GM19467 (cell line): ENCODE data around the gene USP17L28.
"Not testable (repeated sequence)": the region's sequence is repeated elsewhere in the genome, so short reads cannot be mapped to it uniquely, and the experiment has no call there.

Experiments used
- ATAC-seq: cut with Tn5 transposase; IDR thresholded peaks from one replicate; pipeline ENCODE4 v1.9.1; 2021; ENCODE audit warnings: mild to moderate bottlenecking, moderate library complexity; ENCODE audit not compliant: unreplicated experiment

The USP17L28 gene

GRCh38 chr4:9348593-9348992 is at the start of gene USP17L28:
Gene USP17L28, plus strand, starts transcription at chr4:9348893. Its CDS starts 0 bp downstream, at chr4:9348893.
- not testable (repeated sequence) for ATAC-seq

- ATAC-seq: not testable (repeated sequence)
Observed at GRCh38 chr4:9324191-9324590, 24.5 kb upstream of the USP17L28 start.

- not testable (repeated sequence) for ATAC-seq
Observed at GRCh38 chr4:9324865-9325264, 23.8 kb upstream of the USP17L28 start, which contains the start of gene USP17L24. Gene USP17L24, plus strand, starts transcription at chr4:9325165. Its CDS starts 0 bp downstream, at chr4:9325165.

- ATAC-seq: not testable (repeated sequence)
Observed at GRCh38 chr4:9329611-9330010, 19.1 kb upstream of the USP17L28 start, which contains the start of gene USP17L25. Gene USP17L25, plus strand, starts transcription at chr4:9329911. Its CDS starts 0 bp downstream, at chr4:9329911.

GRCh38 chr4:9334358-9334757 is 14.3 kb upstream of the USP17L28 start, which contains the start of gene USP17L26:
Gene USP17L26, plus strand, starts transcription at chr4:9334658. Its CDS starts 0 bp downstream, at chr4:9334658.
- not testable (repeated sequence) for ATAC-seq

- not testable (repeated sequence) for ATAC-seq
Observed at GRCh38 chr4:9339103-9339502, 9.6 kb upstream of the USP17L28 start, which contains the start of gene USP17L5. Gene USP17L5, plus strand, starts transcription at chr4:9339403. Its CDS starts 0 bp downstream, at chr4:9339403.

- not testable (repeated sequence) for ATAC-seq
Observed at GRCh38 chr4:9343848-9344247, 4.8 kb upstream of the USP17L28 start, which contains the start of gene USP17L27. Gene USP17L27, plus strand, starts transcription at chr4:9344148. Its CDS starts 0 bp downstream, at chr4:9344148.

GRCh38 chr4:9350866-9351265 is 2.2 kb downstream of the USP17L28 start:
- not testable (repeated sequence) for ATAC-seq

- ATAC-seq: not testable (repeated sequence)
Observed at GRCh38 chr4:9353338-9353737, 4.6 kb downstream of the USP17L28 start, which contains the start of gene USP17L29. Gene USP17L29, plus strand, starts transcription at chr4:9353638. Its CDS starts 0 bp downstream, at chr4:9353638.

GRCh38 chr4:9362829-9363228 is 14.1 kb downstream of the USP17L28 start, which contains the start of gene USP17L30:
Gene USP17L30, plus strand, starts transcription at chr4:9363129. Its CDS starts 0 bp downstream, at chr4:9363129.
- not testable (repeated sequence) for ATAC-seq

GRCh38 chr4:9379881-9380280 is 31.2 kb downstream of the USP17L28 start:
- ATAC-seq: not testable (repeated sequence)

GRCh38 chr4:9381012-9381534 is 32.4 kb downstream of the USP17L28 start:
- not testable (repeated sequence) for ATAC-seq

- ATAC-seq: no peak
Observed at GRCh38 chr4:9384126-9384525, 35.4 kb downstream of the USP17L28 start.

GRCh38 chr4:9389001-9389400 is 40.3 kb downstream of the USP17L28 start:
- not testable (repeated sequence) for ATAC-seq
